Esophagus muscularis mucosa (tissue), 3 donors: Measurements from ENCODE around the gene NCF4.

Source experiments
- CTCF ChIP-seq, 3 experiments: fragments of 200-600 bp in 2 of 3; fragments of 450-650 bp in 1 of 3; sonication (generic) in 2 of 3; IDR thresholded peaks; one replicate each; pipeline ENCODE4 v1.5.1; 2017 to 2019; ENCODE audit warnings: antibody characterized with exemption in 3 of 3, mild to moderate bottlenecking in 2 of 3, moderate library complexity in 1 of 3
- EP300 ChIP-seq: sonication (generic); formaldehyde crosslinking; IDR thresholded peaks from one replicate; pipeline ENCODE4 v1.6.1; 2017; ENCODE audit warnings: antibody characterized with exemption

- TF ChIP-seq CTCF (IDR thresholded peaks at IDR 0.05) (no peak), EP300 (no peak)
Measured at GRCh38 chr22:36864454-36865215, 3.8 kb downstream of the NCF4 start.
